Superior temporal gyrus (tissue), 1 donor: ENCODE results near the gene SAXO2.
A peak's percentile ranks its signal among the peaks of the same experiment; 100 is the strongest.
"Not testable (repeated sequence)": the region's sequence is repeated elsewhere in the genome, so short reads cannot be mapped to it uniquely, and the experiment has no call there.

ENCODE experiments used
- DNase-seq: peaks from one replicate; pipeline ENCODE4 v3.0.0-alpha.2; 2016; ENCODE audit errors: extremely low spot score

Gene SAXO2, protein sequence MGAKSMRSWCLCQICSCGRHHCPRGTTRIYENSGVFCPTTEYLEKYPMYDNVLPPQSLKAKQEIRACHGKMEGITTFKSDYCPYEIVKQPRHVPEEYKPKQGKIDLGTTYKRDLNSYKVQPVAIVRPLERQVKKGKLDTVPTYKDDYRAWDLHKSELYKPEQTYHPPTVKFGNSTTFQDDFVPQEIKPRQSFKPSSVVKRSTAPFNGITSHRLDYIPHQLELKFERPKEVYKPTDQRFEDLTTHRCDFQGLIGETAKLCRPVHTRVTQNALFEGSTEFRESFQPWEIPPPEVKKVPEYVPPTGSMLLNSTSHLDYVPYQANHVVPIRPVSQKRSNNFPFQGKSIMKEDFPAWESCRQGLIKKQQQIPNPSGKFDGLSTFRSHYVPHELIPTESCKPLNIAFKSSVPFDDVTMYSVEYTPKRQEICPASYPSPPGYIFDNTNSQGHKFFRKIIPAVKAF

DNA sequence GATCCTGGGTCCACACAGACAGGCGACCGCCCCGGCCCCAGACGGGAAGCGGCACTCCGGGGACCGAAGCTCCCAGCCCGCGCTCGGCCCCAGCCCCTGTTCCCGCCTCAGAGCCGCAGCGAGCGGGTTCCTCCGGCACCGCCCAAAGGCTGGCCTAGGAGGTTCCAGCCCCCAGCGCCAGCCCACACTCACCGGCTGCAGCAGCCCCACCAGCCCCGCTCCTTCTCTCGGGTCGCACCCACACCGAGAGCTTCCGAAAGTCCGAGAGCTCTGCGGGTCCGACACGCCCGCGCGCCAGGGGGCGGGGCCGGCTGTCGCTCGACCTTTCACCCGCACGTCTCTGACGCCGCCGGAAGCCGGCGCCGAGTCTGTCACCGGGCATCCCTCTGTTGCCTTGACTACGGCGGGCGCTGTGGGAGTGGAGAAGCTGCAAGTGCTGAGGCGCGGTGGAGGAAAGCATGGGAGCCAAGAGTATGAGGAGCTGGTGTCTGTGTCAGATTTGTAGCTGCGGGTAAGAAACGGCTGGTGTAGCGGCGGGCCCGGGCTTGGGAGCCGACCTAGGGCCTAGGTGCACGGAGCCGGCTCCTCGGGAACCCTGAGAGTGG lies at the start of gene SAXO2, which contains the start of gene EFL1:
SAXO2 (plus strand) TSS at position 397 of the 605 bp plus-strand sequence; CDS start at position 459, 62 bp downstream.
EFL1 (minus strand) TSS at position 313 of the 605 bp plus-strand sequence. CDS start 956 bp downstream, outside the sequence.
- DNase-seq, result peak; percentile 88

GRCh38 chr15:82216092-82216491 lies 46.5 kb upstream of the SAXO2 start:
- not testable (repeated sequence) for DNase-seq

DNA sequence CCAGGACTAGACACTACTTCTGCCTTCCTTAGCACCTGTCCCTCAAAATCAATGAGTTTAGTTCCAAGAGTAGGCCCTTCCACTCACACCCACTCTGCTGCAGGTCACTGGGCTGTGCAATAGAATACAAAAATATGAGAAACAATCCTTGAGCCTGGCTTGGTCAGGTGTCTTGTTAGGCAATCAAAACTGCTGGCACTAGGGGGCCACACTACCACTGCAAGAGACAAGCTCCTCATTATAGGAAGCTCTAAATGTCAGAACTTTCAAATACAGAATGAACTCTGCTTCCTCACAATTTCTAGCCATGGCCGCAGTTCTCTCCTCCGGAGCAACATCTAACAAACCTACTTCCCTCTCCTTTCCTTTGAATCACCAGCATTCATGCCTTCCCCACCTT lies 41.1 kb upstream of the SAXO2 start:
- not testable (repeated sequence) for DNase-seq

DNA sequence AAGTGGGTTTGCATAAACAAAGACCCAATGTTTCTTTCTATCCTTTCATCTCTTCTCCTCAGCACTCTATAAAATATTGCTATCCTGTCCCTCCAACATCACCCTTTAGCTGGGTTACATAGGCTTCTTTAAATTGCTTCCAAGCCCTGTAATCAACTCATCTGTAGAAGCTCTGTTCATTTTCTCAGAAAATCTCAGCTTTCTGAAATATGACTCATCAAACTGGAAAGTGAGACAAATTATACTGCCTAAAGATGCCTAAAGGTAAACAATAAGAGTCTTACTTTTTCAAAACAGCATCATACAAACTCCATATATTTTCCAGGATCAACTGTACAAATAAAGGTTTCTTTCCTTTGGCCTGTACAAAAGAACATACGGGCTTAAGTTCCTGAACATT lies 33.9 kb upstream of the SAXO2 start:
- no peak for DNase-seq

- no peak for DNase-seq
Observed at GRCh38 chr15:82231233-82231632, 31.4 kb upstream of the SAXO2 start.

DNA sequence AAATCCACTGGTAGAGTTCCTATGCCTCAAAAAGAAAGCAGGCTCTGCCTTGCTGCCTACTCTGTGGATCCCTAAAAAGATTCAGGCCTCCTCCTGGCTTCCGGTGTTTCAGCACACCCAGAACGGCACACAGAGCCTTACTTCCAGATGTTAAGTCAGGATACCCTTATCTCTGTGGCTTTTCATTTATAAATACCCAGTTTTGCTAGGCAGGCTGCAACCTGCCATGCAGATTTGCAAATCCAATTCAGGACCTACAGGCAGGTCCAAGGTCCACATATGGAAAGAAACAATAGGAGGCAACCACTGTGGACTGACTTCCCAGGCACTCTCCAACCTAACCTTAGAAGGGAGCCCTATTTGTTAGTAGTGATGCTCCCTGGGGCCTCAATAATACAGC lies 30.8 kb upstream of the SAXO2 start:
- no peak for DNase-seq

DNA sequence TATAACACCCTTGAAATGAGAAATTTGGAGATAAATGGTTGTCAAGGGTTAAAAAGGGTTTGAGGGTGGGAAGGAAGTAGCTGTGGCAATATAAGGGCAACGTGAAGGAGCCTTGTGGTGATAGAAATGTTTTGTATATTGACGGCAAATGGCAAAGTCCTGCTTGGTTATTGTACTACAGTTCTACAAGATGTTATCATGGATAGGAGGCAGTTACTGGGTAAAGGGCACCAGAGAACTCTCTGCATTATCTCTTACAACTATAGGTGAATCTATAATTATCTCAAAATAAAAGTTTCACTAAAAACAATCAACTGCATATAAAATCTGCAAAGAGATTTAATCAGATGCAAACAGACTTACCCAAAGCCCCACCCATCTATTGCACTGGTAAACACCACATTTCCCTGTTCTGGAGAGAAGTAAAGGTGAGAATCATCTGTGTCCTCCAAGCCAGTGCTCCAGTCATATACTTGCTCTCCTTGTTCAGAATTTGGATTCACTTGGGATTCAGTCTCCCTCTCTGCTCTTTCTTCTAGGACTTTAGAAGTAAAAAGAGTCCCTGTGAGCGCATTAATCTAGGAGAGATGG lies 24.6 kb upstream of the SAXO2 start:
- not testable (repeated sequence) for DNase-seq

DNA sequence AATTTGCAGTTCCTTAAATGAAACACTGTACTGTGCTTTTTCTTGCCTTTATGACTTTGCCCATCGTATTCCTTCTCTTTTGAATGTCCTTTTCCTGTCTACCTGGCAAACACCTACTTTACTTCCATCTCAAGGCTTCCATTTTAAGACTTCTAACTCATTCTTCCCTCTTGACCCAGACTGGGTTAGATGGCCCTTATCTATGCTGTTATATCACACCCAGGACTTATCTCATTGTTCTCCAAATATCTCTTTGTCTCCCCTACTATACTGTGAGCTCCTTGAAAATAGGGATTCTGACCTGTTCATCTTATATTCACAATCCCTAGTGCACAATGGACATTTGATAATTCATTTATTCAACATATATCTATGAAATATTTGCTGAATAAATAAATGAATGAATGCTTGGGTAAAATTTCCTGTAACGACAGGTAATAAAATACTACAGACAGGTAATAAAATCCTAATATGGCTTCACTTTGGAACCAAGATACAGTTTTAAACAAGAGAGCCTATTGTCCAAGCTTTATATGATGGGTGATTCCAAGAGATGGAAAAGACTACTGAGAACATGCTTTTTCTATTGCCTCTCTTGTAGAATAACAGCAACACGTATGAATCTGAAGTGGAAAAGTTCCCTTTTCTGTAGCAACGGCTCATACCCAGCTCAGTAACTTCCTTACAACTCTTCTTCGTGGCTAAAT lies 22.8 kb upstream of the SAXO2 start:
- no peak for DNase-seq

- DNase-seq, result not testable (repeated sequence)
Observed at GRCh38 chr15:82241836-82242499, 20.6 kb upstream of the SAXO2 start.

- not testable (repeated sequence) for DNase-seq
Observed at GRCh38 chr15:82243644-82244043, 19.0 kb upstream of the SAXO2 start.

- not testable (repeated sequence) for DNase-seq
Observed at GRCh38 chr15:82245956-82246355, 16.7 kb upstream of the SAXO2 start.

GRCh38 chr15:82248261-82248660 lies 14.4 kb upstream of the SAXO2 start:
- DNase-seq, result not testable (repeated sequence)

GRCh38 chr15:82261566-82262421 lies 824 bp upstream of the SAXO2 start:
- not testable (repeated sequence) for DNase-seq

GRCh38 chr15:82263350-82263749 lies 732 bp downstream of the SAXO2 start:
- no peak for DNase-seq

DNA sequence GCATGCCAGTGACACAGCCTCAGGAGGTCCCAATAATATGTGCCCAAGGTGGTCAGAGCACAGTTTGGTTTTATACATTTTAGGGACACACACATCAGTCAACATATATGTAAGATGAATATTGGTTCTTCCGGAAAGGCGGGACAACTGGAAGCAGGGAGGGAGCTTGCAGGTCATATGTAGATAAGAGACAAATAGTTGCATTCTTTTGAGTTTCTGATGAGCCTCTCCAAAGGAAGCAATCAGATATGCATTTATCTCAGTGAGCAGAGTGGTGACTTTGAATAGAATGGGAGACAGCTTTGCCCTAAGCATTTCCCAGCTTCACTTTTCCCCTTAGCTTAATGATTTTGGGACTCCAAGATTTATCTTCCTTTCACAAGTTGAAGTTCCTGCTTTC lies 4.5 kb downstream of the SAXO2 start:
- DNase-seq, result not testable (repeated sequence)

GRCh38 chr15:82268454-82268853 lies 5.8 kb downstream of the SAXO2 start:
- DNase-seq, result not testable (repeated sequence)

GRCh38 chr15:82272154-82272553 lies 9.5 kb downstream of the SAXO2 start:
- DNase-seq, result no peak

GRCh38 chr15:82275410-82275809 lies 12.8 kb downstream of the SAXO2 start:
- no peak for DNase-seq

DNA sequence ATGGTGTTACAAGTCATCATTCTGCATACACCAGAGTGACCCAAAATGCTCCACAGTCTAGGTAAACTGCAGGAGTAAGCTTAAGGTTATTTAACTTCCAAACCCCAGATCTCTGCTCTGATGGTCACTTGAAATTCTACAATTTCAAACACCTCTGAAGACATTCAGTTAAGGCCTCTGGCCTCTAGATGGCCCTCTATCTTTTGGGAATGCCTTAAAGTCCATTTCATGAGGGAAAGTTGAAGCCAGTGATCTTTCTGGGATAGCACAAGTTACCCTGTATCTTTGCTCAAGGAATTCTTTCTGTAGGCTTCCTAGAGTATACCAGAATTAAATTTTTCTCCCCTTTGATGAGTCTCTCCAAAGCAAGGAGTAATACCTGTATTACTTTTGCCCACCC lies 18.7 kb downstream of the SAXO2 start:
- DNase-seq, result not testable (repeated sequence)

- not testable (repeated sequence) for DNase-seq
Observed at GRCh38 chr15:82282386-82282785, 19.8 kb downstream of the SAXO2 start.
